ENCODE results near the gene HMCES. TPM values are rescaled to one million over a fixed set of nuclear protein-coding genes. Genes with fewer than 3 reads are reported as not detected.
A peak's percentile ranks its signal among the peaks of the same experiment; 100 is the strongest.

The HMCES gene
- total and polyA plus RNA-seq, 2 of the 13 experiments (the other 11 are each of a cell fraction or from before 2014, with no cell fraction given): 16.1 to 37.5 TPM

- TF ChIP-seq ZNF432 (CRISPR knock-in tag; IDR thresholded peaks at IDR 0.05; ENCODE audit: borderline replicate concordance) (no peak), FOSL1 (CRISPR knock-in tag; IDR thresholded peaks at IDR 0.05; ENCODE audit: borderline replicate concordance) (no peak), ZNF335 (CRISPR knock-in tag; IDR thresholded peaks at IDR 0.05) (no peak; the same call in 1 of the 2 replicates), KLF13 (CRISPR knock-in tag; IDR thresholded peaks at IDR 0.05) (no peak), ESRRA (CRISPR knock-in tag; IDR thresholded peaks at IDR 0.05; ENCODE audit: low read depth) (no peak), TBL1XR1 (IDR thresholded peaks at IDR 0.05; ENCODE audit: borderline replicate concordance, low read length, partially characterized antibody) (no peak), ZNF142 (CRISPR knock-in tag; IDR thresholded peaks at IDR 0.05) (peak; percentile 27; the same call in 1 of the 2 replicates), ZNF770 (CRISPR knock-in tag; IDR thresholded peaks at IDR 0.05) (0 out of 2 replicates have a peak, but pooled peaks have one; percentile 6), REPIN1 (CRISPR knock-in tag; IDR thresholded peaks at IDR 0.05; ENCODE audit: borderline replicate concordance, low read depth) (peak; percentile 43; the same call in 1 of the 2 replicates), ETV5 (CRISPR knock-in tag; IDR thresholded peaks at IDR 0.05; ENCODE audit: borderline replicate concordance) (peak; percentile 85), ZNF556 (CRISPR knock-in tag; IDR thresholded peaks at IDR 0.05; ENCODE audit: borderline replicate concordance) (0 out of 2 replicates have a peak, but pooled peaks have one; percentile 28), ZFP36 (IDR thresholded peaks at IDR 0.05; ENCODE audit: borderline replicate concordance, low read depth, low read length, partially characterized antibody) (no peak), TBX3 (IDR thresholded peaks at IDR 0.05; ENCODE audit: borderline replicate concordance) (no peak), ZMYM3 (CRISPR knock-in tag; IDR thresholded peaks at IDR 0.05) (no peak), CSRNP2 (CRISPR knock-in tag; conservative IDR thresholded peaks at IDR 0.05; ENCODE audit: low read depth) (no peak)
Measured at GRCh38 chr3:129249284-129250065, 29.2 kb upstream of the HMCES start, which contains the start of gene COPG1 (continued).
